ENCODE measurements around the gene RCAN1. TPM values are rescaled to one million over a fixed set of nuclear protein-coding genes. Genes with fewer than 3 reads are reported as not detected.

The RCAN1 gene
- total and polyA plus RNA-seq, 9 donors = 22.0 to 62.7 (median 32.1) TPM

DNA sequence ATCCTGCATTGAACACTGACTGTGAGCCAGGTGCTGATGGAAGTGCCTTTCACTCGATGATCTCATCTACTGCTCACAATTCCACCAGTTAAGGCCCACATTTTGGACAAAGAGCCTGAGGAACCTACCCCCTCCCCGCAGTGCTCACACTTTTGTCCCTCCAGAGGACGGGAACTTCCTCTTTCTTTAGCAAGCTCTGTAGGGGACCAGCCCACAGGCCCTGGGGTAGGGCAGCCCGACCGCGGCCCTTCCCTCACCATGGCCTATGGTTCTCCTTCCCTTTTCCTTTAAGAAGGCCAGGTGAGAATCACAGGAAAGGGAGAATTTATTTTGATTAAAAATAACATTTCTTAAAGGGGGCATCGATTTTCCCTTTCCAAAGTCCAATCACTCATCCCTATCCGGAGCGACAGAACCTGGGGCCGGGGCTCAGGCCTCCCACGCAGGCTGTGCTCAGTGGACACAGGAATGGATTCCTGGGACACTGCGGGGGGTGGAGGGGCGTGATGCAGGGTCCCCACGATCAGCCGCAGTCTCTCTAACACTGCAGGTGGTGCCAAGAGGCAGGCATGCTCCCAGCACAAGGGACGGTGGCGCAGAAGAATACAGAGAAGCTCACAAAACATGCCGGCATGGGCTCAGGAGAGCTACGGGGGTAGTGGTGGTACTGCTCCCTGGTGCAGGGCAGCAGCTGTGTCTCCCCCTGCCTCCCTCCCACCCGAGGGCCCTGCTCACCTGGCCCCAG is 94.0 kb downstream of the RCAN1 start:
- no peak for DNase-seq
- peaks cover 17% of the 10 kb centered on the region for H3K4me1 ChIP-seq (ENCODE audit: control insufficient read depth, insufficient read depth, low read length)

DNA sequence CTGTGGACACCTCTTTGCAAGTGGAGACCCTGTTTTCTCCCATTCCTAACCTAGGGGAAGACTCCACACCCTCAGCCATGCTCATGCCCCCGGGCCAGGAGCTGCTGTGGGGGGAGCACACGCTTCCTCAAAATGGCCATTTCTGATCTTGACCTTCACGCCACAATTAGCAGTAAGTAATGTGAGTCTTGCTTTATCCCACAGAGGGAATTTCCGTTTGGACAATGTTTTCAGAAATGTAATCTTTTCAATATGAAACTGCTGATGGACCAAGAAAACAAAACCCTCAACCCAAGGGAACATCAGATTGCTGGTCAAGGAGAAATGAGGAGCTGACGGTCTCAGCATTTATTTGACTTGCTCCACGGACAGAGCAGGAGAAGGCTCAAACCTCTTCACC is 94.6 kb downstream of the RCAN1 start:
- Histone ChIP-seq H3K27ac (ENCODE audit: low read length) (no peak overlapping the region), H3K9me3 (replicated peaks; ENCODE audit: control insufficient read depth, low read depth, low read length) (no peaks in the 10 kb centered on the region), H3K27me3 (ENCODE audit: control insufficient read depth, insufficient read depth, low read length) (no peaks in the 10 kb centered on the region), H3K36me3 (ENCODE audit: control insufficient read depth, insufficient read depth, low read length) (peaks cover 53% of the 10 kb centered on the region), H3K4me3 (ENCODE audit: low read length) (no peak overlapping the region), H3K4me1 (ENCODE audit: control insufficient read depth, insufficient read depth, low read length) (peaks cover 17% of the 10 kb centered on the region)
- WGBS (ENCODE audit: insufficient coverage) = no CpG with 5 or more reads among the region's 6 CpGs
- no peak for DNase-seq

More for the DNA sequence above, 94.0 kb downstream of the RCAN1 start:
- no peak overlapping the region for H3K27ac ChIP-seq (ENCODE audit: low read length)
- no peaks in the 10 kb centered on the region for H3K27me3 ChIP-seq (ENCODE audit: control insufficient read depth, insufficient read depth, low read length)
- peaks cover 53% of the 10 kb centered on the region for H3K36me3 ChIP-seq (ENCODE audit: control insufficient read depth, insufficient read depth, low read length)
- no peaks in the 10 kb centered on the region for H3K9me3 ChIP-seq (replicated peaks; ENCODE audit: control insufficient read depth, low read depth, low read length)
- H3K4me3 ChIP-seq (ENCODE audit: low read length) = no peak overlapping the region
- 89% methylated on average over 10 of the region's 20 CpGs for WGBS (ENCODE audit: insufficient coverage)

DNA sequence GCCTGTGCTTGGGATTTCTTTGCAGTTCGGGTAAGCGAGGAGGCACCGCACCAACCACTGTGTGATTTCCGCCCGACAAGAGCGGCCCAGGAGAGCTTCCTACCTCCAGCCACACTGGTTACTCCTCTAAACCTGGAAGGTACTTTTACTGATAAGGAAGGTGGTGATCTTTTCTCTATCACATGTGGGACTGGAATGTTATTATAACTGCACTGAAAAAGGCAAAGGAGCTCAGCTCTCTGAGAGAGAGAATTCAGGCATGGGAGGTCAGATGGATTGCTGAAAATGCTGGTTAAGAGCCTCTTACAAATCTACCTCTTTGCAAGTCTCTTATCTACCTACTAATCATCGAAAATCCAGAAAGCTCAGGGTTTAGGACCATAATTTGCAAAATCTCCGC is 95.2 kb downstream of the RCAN1 start:
- Histone ChIP-seq H3K36me3 (ENCODE audit: control insufficient read depth, insufficient read depth, low read length) (peaks cover 53% of the 10 kb centered on the region), H3K27me3 (ENCODE audit: control insufficient read depth, insufficient read depth, low read length) (no peaks in the 10 kb centered on the region), H3K4me1 (ENCODE audit: control insufficient read depth, insufficient read depth, low read length) (peaks cover 11% of the 10 kb centered on the region), H3K27ac (ENCODE audit: low read length) (no peak overlapping the region), H3K4me3 (ENCODE audit: low read length) (no peak overlapping the region), H3K9me3 (replicated peaks; ENCODE audit: control insufficient read depth, low read depth, low read length) (no peaks in the 10 kb centered on the region)
- no peak for DNase-seq
- no CpG with 5 or more reads among the region's 8 CpGs for WGBS (ENCODE audit: insufficient coverage)

DNA sequence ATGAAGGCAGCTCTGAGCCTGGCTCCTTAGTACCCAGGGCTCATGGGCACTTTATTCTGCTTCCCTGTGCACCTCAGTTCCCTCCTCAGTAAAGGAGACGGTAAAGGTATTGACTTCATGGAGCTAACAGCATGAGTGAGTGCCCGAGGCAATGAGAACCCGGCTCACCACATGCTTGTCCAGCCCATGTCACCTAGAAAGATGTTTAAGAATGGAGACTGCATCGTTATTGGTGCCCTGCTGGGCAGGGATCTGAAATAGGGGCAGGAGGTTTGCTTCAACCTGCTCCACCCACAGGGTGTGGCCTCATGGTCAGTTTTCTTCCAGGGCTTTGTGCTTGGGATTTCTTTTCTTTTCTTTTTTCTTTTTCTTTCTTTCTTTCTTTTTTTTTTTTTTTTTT is 95.9 kb downstream of the RCAN1 start:
- Histone ChIP-seq H3K4me1 (ENCODE audit: control insufficient read depth, insufficient read depth, low read length) (peaks cover 6% of the 10 kb centered on the region), H3K36me3 (ENCODE audit: control insufficient read depth, insufficient read depth, low read length) (peaks cover 53% of the 10 kb centered on the region), H3K27ac (ENCODE audit: low read length) (no peak overlapping the region), H3K9me3 (replicated peaks; ENCODE audit: control insufficient read depth, low read depth, low read length) (no peaks in the 10 kb centered on the region), H3K4me3 (ENCODE audit: low read length) (no peak overlapping the region), H3K27me3 (ENCODE audit: control insufficient read depth, insufficient read depth, low read length) (no peaks in the 10 kb centered on the region)
- 92% methylated on average over 2 of the region's 4 CpGs for WGBS (ENCODE audit: insufficient coverage)
- no peak for DNase-seq

DNA sequence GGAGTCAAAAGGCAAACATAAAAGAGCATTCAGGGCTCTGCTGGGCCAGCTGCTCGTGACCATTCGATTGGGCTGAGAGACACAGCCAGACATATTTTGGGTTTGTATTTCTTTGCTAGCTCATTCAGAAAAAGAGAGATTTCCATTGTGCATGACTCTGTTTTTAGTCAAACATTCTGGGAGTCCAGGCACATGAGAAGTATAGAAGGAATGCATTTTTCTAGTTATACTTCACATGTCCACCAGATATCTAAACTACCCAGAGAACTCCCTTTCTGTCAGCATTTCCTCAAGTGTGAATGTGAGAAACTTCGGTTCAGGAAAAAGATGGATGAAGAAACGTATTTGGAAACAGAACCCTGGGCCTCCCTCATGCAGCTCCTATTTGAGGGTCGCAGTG is 96.6 kb downstream of the RCAN1 start:
- H3K4me3 ChIP-seq (ENCODE audit: low read length) = no peak overlapping the region
- 94% methylated on average over 3 of the region's 5 CpGs for WGBS (ENCODE audit: insufficient coverage)
- DNase-seq = no peak
- peaks cover 6% of the 10 kb centered on the region for H3K4me1 ChIP-seq (ENCODE audit: control insufficient read depth, insufficient read depth, low read length)
- H3K9me3 ChIP-seq (replicated peaks; ENCODE audit: control insufficient read depth, low read depth, low read length) = no peaks in the 10 kb centered on the region
- H3K27me3 ChIP-seq (ENCODE audit: control insufficient read depth, insufficient read depth, low read length) = no peaks in the 10 kb centered on the region
- peaks cover 50% of the 10 kb centered on the region for H3K36me3 ChIP-seq (ENCODE audit: control insufficient read depth, insufficient read depth, low read length)
- no peak overlapping the region for H3K27ac ChIP-seq (ENCODE audit: low read length)

DNA sequence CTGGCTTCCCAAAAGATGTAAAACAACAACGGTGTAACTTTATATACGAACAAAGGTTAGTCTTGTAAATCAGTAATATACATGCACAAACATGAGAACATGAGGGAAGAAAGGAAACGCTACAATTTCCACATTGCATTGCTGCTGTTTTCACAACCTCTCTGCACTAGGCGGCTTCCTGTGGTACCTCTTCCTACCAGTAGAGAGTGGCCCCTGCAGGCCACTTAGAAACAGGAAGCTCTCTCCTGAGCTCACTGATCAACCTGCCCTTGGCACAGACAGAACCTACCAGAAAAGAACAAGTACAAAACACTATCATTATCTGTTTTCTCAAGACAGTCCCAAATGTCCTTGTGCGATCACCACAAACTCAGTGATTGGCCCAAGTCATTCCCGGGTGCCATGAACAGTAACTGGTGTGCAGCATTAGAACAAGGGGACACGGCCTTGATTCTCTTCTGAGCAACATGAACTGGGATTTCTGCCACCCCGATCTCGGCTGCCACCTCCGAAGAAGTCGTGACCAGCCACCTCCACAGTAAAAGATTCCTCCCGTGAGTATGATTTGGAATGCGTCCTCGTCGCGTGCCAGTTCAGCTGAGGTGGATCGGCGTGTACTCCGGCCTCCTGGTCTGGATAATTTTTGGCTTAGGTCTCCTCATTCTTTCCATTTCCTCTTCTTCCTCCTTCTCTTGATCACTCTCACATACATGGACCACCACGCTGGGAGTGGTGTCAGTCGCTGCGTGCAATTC is 97.2 kb downstream of the RCAN1 start:
- Histone ChIP-seq H3K36me3 (ENCODE audit: control insufficient read depth, insufficient read depth, low read length) (peaks cover 43% of the 10 kb centered on the region), H3K4me3 (ENCODE audit: low read length) (no peak overlapping the region), H3K27me3 (ENCODE audit: control insufficient read depth, insufficient read depth, low read length) (no peaks in the 10 kb centered on the region), H3K4me1 (ENCODE audit: control insufficient read depth, insufficient read depth, low read length) (peaks cover 6% of the 10 kb centered on the region), H3K27ac (ENCODE audit: low read length) (no peak overlapping the region), H3K9me3 (replicated peaks; ENCODE audit: control insufficient read depth, low read depth, low read length) (no peaks in the 10 kb centered on the region)
- no peak for DNase-seq
- 77% methylated on average over 20 of the region's 22 CpGs for WGBS (ENCODE audit: insufficient coverage)

DNA sequence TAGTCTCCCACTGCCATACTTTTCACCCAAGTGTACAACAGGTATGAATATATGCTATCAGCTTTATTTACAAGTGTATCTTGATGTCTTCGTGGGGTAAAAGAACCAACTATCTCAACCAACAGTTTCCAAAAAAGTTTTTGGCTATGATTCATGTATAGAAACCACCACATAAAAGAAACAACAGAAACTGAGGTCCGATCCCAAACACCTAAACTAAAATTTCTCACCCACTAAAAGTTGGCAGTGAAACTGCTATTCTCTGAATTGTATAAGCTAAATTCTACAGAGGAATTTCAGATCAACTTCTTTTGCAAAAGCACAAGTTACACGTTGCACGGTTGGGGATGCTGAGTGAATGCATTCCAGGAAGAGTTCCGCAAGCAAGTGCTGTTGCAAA is 97.9 kb downstream of the RCAN1 start:
- WGBS (ENCODE audit: insufficient coverage) = 46% methylated on average over 3 of the region's 5 CpGs
- Histone ChIP-seq H3K9me3 (replicated peaks; ENCODE audit: control insufficient read depth, low read depth, low read length) (no peaks in the 10 kb centered on the region), H3K4me3 (ENCODE audit: low read length) (no peak overlapping the region), H3K36me3 (ENCODE audit: control insufficient read depth, insufficient read depth, low read length) (peaks cover 42% of the 10 kb centered on the region), H3K27ac (ENCODE audit: low read length) (no peak overlapping the region), H3K27me3 (ENCODE audit: control insufficient read depth, insufficient read depth, low read length) (no peaks in the 10 kb centered on the region), H3K4me1 (ENCODE audit: control insufficient read depth, insufficient read depth, low read length) (peaks cover 3% of the 10 kb centered on the region)
- no peak for DNase-seq

DNA sequence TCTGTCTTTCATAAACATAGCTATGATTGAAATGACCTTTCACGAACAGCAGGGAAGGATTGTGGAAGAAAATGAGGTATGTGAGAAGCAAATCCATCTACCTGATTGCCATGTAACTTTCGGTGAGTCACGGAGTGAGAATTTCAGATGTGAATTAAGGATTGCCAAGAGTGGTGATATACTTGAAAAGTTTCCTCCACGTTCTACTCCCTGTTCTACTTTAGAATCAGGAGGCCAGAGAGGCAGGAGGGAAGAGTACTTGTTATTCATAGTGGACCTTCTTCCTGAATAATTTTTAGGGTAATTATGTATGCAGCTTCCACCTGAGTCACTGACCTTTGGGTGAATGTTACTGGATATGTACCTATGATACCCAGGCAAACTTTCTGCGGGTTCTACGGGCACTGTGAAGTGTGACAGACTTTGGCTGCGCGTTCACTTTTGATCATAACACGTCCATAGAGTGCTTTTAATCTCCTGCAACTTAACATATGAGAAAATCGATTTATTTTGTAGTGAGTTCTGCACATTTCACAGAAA is 100.3 kb downstream of the RCAN1 start:
- 94% methylated on average over 2 of the region's 10 CpGs for WGBS (ENCODE audit: insufficient coverage)
- peaks cover 20% of the 10 kb centered on the region for H3K36me3 ChIP-seq (ENCODE audit: control insufficient read depth, insufficient read depth, low read length)
- H3K4me3 ChIP-seq (ENCODE audit: low read length) = no peak overlapping the region
- no peak for DNase-seq
- no peaks in the 10 kb centered on the region for H3K9me3 ChIP-seq (replicated peaks; ENCODE audit: control insufficient read depth, low read depth, low read length)
- no peaks in the 10 kb centered on the region for H3K27me3 ChIP-seq (ENCODE audit: control insufficient read depth, insufficient read depth, low read length)
- H3K4me1 ChIP-seq (ENCODE audit: control insufficient read depth, insufficient read depth, low read length) = peaks cover 11% of the 10 kb centered on the region
- no peak overlapping the region for H3K27ac ChIP-seq (ENCODE audit: low read length)

DNA sequence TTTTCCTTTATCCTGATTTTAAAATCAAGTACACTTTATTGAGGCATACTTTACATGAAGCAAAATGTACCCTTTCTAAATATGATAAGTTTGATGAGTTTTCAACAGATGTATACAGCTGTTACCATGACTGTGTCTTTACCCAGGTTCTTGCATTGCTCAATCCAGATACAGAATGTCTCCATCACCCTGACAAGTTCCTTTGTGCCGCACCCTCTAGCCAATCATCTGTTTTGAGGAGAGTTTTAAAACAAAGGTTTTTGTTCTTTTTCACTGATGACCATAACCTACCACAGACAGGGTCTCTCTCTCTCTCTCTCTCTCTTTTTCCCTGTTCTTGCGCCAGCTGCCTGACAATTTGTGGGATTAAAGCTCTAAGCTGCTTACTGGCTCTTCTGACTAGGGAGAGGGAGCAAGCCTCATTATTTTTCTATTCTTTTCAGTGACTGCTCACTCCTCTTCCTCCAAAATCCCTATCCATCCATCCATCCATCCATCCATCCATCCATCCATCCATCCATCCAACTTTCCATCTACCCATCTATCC is 101.7 kb downstream of the RCAN1 start:
- Histone ChIP-seq H3K9me3 (replicated peaks; ENCODE audit: control insufficient read depth, low read depth, low read length) (no peaks in the 10 kb centered on the region), H3K27ac (ENCODE audit: low read length) (no peak overlapping the region), H3K4me3 (ENCODE audit: low read length) (no peak overlapping the region), H3K36me3 (ENCODE audit: control insufficient read depth, insufficient read depth, low read length) (peaks cover 9% of the 10 kb centered on the region), H3K4me1 (ENCODE audit: control insufficient read depth, insufficient read depth, low read length) (peaks cover 11% of the 10 kb centered on the region), H3K27me3 (ENCODE audit: control insufficient read depth, insufficient read depth, low read length) (no peaks in the 10 kb centered on the region)
- WGBS (ENCODE audit: insufficient coverage) = no CpG with 5 or more reads among the region's 2 CpGs
- no peak for DNase-seq

DNA sequence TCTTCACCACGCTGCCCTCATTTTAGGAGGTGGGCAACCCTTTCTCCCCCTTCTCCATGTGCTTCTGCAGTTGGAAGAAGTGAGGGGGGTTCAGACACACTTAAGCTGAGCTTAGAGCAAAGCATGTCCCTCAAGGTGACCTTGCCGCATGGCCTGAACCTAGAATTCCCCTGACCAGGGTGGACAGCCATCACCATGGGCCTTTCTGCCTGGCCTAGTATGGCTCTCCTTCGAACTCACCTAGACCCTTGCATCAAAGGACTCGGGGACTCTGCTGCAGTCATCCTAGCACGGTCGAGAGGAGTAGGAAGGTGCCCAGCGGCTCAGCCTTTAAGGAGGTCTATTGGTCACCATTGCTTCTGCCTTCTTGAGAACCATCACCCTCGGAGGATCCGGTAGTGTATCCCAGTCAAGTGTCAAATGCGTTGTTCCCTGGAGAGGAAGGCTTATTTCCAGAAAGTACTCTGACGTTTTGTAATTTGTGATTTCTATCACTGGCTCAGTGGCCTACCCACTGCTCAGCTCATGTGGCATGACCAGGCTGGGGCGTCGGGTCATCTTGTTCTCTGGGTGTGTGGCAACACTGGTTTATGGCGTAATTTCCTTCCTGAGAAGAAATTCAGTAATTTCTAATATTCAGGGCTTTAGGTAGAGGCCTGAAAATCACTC is 103.0 kb downstream of the RCAN1 start, which contains the start of gene KCNE1:
Gene KCNE1, minus strand, starts transcription at position 424 of the 669 bp plus-strand sequence. CDS start 62,576 bp downstream, outside the sequence.
- Histone ChIP-seq H3K9me3 (replicated peaks; ENCODE audit: control insufficient read depth, low read depth, low read length) (no peaks in the 10 kb centered on the region), H3K27me3 (ENCODE audit: control insufficient read depth, insufficient read depth, low read length) (no peaks in the 10 kb centered on the region), H3K4me3 (ENCODE audit: low read length) (no peak within 1 kb of the TSS), H3K36me3 (ENCODE audit: control insufficient read depth, insufficient read depth, low read length) (peaks cover 2% of the 10 kb centered on the region), H3K4me1 (ENCODE audit: control insufficient read depth, insufficient read depth, low read length) (peaks cover 11% of the 10 kb centered on the region), H3K27ac (ENCODE audit: low read length) (peak within 1 kb of the TSS; percentile 13)
- no peak for DNase-seq
- WGBS (ENCODE audit: insufficient coverage) = 89% methylated on average over 10 of the region's 14 CpGs

Data from muscle of leg (tissue), 11 donors.